Stomach smooth muscle (tissue), 2 donors: ENCODE data around the gene DCPS.
"Not testable (repeated sequence)": the region's sequence is repeated elsewhere in the genome, so short reads cannot be mapped to it uniquely, and the experiment has no call there.

ENCODE experiments used
- H3K27ac ChIP-seq: one replicate; pipeline ENCODE4 v1.7.0; 2013; ENCODE audit warnings: mild to moderate bottlenecking, low read length, inconsistent platforms
- H3K27me3 ChIP-seq, 2 donors: one replicate each; pipeline ENCODE4 v1.7.0; 2013; ENCODE audit warnings: low read length in 2 of 2; ENCODE audit not compliant: insufficient read depth in 2 of 2, control insufficient read depth in 1 of 2
- H3K36me3 ChIP-seq, 2 donors: one replicate each; pipeline ENCODE4 v1.7.0; 2013; ENCODE audit warnings: low read length in 2 of 2; ENCODE audit not compliant: control insufficient read depth in 2 of 2, insufficient read depth in 2 of 2
- H3K4me1 ChIP-seq: one replicate; pipeline ENCODE4 v1.7.0; 2013; ENCODE audit warnings: low read length; ENCODE audit not compliant: control insufficient read depth, insufficient read depth
- H3K4me3 ChIP-seq, 2 donors: one replicate each; pipeline ENCODE4 v1.7.0; 2013; ENCODE audit warnings: low read length in 2 of 2
- H3K9ac ChIP-seq, 2 donors: one replicate each; pipeline ENCODE4 v1.7.0; 2013; ENCODE audit warnings: low read length in 2 of 2, mild to moderate bottlenecking in 1 of 2
- H3K9me3 ChIP-seq, 2 donors: one replicate each; pipeline ENCODE4 v1.7.0; 2013; ENCODE audit warnings: low read length in 2 of 2; ENCODE audit not compliant: control insufficient read depth in 2 of 2
- donor health status: healthy.
- donor health status: Pancreatic carcinoma.

Gene DCPS

GRCh38 chr11:126373389-126374066 lies 69.7 kb downstream of the DCPS start:
- H3K4me1 ChIP-seq, H3K27ac ChIP-seq, H3K36me3 ChIP-seq, H3K9ac ChIP-seq, H3K9me3 ChIP-seq, H3K4me3 ChIP-seq, H3K27me3 ChIP-seq: not testable (repeated sequence)

DNA sequence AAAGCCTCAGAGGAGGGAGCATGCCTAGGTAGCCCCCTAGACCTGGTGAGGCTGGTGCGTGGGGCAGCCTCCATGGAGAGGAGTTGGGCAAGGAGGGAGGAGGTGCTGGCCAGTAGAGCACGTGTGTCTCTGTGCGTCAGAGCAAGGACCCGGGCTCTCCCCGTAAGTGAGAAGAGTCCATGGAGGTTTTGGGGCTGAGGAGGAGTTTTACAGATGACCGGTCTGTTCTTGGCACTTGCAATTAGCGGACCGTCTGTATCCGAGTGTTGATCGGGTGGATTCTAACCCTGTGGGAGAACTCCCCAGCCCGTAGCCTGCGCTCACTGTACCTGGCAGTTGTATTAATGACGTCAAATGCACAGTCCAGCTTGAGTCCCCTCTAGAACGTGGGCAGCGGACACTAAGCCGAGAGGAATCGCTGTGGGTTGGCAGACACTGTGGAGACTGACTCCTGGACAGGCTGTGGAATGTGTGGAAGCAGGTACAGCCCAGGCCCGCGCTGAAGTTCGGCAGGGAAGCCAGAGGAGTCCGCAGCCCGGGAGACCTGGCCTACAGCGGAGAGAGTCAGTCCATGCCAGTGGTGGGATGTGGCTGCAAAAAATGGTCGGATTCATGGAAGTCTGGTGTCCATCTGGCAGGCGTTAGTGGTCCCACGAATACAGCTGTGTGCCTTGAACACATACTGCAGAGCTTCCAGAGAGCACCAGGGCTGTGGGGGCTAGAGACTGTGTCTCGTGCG lies 70.9 kb downstream of the DCPS start:
- H3K4me3 ChIP-seq, result not testable (repeated sequence)

DNA sequence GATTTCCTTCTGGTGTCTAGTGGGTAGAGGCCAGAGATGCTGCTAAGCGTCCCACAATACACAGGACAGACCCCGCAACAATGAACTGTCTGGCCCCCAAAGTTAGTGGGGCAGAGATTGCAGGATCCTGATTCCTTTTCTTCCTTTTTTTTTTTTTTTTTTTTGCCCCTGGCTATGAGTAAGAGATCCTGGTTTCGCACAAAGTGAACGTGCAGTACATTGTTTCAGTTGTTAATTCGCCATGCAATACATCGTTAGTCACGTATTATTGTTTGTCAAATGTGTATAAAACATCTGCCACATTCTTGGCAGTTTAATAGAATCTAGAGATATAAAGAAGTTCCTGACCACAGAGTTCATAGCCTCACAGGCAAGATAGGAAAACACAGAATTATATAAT lies 71.9 kb downstream of the DCPS start:
- Histone ChIP-seq H3K27ac (no peak overlapping the region), H3K4me1 (peaks cover 3% of the 10 kb centered on the region), H3K27me3 (no peaks in the 10 kb centered on the region), H3K4me3 (no peak overlapping the region), H3K36me3 (no peaks in the 10 kb centered on the region), H3K9ac (no peak overlapping the region), H3K9me3 (no peaks in the 10 kb centered on the region)

More for the DNA sequence above, 70.9 kb downstream of the DCPS start:
- H3K9ac ChIP-seq, H3K9me3 ChIP-seq, H3K27me3 ChIP-seq, H3K36me3 ChIP-seq, H3K27ac ChIP-seq, H3K4me1 ChIP-seq: not testable (repeated sequence)

DNA sequence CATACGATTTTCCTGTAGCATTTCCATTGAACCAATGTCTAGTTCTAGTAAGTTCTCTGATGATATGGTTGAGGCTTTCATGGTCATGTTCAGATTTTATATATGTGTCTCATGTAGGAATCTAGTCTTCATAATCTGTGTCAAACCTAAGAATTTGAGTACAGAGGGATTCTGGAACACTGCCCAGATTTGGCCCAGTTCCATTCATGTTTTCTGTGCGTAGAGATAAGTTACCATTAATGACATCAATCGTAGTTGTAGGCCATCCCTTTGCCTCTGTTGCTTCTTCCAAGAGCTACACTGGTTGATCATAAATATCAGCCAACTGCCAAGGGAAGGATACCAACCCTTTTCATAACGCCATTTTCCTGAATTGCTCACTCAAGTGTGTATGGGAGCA lies 74.9 kb downstream of the DCPS start:
- Histone ChIP-seq H3K9me3 (no peaks in the 10 kb centered on the region), H3K27ac (no peak overlapping the region), H3K4me1 (peaks cover 3% of the 10 kb centered on the region), H3K9ac (no peak overlapping the region), H3K4me3 (no peak overlapping the region), H3K27me3 (no peaks in the 10 kb centered on the region), H3K36me3 (no peaks in the 10 kb centered on the region)

DNA sequence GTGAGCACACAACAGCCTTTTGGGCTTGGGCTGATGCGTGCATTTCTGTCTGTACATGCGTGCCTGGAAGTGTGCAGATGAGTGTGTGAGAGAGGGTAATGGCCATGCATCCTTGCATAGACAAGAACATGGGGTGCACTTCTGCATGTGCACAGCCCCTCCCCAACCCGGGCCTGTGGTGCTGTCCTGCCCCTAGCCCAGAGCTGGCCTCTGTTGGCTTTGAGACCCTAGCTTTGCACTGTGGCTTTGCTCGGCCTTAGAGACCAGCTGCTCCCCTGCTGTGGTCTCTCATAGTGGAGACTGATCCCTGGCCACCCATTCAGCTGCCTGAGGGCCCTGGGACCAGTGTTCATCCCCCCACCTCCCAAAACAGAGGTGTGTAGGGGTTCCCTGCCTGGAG lies 77.0 kb downstream of the DCPS start:
- H3K9me3 ChIP-seq, result no peaks in the 10 kb centered on the region
- H3K9ac ChIP-seq, result no peak overlapping the region
- no peak overlapping the region for H3K27ac ChIP-seq
- no peak overlapping the region for H3K4me3 ChIP-seq
- H3K36me3 ChIP-seq, result no peaks in the 10 kb centered on the region
- H3K4me1 ChIP-seq, result peaks cover 3% of the 10 kb centered on the region
- H3K27me3 ChIP-seq, result no peaks in the 10 kb centered on the region

DNA sequence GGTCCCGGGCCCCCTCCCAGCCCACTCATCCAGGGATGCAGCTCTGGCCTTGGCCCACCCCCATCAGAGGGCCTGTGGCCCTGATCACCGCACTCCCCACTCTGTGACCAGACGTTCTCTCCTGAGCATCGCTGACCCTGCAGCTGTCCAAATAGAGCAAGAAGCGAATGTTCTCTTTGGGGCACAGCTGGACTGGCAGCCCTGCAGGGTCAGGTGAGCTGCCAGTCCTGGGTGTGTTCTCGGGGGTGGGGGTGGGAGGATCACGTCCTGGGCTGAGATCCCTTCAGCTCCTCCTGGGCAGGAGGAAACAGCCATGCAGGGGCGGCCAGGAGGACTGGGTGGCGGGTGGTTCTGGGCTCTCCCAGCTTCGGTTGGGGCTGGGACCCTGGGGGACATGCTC lies 78.1 kb downstream of the DCPS start:
- not testable (repeated sequence) for H3K27me3 ChIP-seq, H3K36me3 ChIP-seq, H3K9me3 ChIP-seq, H3K4me3 ChIP-seq, H3K9ac ChIP-seq, H3K4me1 ChIP-seq, H3K27ac ChIP-seq

DNA sequence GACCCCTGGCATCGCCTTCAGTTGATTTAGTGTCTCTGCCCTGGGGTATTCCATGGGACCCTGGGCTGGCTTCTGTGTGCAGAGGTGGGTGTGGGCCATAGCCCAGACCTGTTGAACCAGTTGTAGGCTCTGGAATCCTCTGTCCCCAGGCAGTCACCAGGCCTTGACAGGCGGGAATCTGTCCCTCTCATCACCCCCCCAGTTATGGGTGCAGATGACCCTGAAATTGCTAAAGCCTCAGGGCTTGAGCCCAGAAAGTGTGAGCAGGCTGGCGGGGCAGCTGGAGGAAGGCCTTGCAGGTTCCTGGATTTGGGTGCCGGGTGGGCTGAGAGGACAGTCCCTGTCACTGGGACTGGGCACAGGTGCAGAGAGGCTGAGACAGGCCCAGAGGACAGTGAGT lies 78.8 kb downstream of the DCPS start:
- H3K27me3 ChIP-seq, H3K4me1 ChIP-seq, H3K27ac ChIP-seq, H3K9ac ChIP-seq, H3K9me3 ChIP-seq, H3K36me3 ChIP-seq, H3K4me3 ChIP-seq: not testable (repeated sequence)

- Histone ChIP-seq H3K27me3 (no peaks in the 10 kb centered on the region), H3K36me3 (no peaks in the 10 kb centered on the region), H3K4me3 (no peak overlapping the region), H3K9me3 (no peaks in the 10 kb centered on the region), H3K27ac (no peak overlapping the region), H3K9ac (no peak overlapping the region), H3K4me1 (peaks cover 6% of the 10 kb centered on the region)
Observed at GRCh38 chr11:126383339-126384335, 79.8 kb downstream of the DCPS start.

DNA sequence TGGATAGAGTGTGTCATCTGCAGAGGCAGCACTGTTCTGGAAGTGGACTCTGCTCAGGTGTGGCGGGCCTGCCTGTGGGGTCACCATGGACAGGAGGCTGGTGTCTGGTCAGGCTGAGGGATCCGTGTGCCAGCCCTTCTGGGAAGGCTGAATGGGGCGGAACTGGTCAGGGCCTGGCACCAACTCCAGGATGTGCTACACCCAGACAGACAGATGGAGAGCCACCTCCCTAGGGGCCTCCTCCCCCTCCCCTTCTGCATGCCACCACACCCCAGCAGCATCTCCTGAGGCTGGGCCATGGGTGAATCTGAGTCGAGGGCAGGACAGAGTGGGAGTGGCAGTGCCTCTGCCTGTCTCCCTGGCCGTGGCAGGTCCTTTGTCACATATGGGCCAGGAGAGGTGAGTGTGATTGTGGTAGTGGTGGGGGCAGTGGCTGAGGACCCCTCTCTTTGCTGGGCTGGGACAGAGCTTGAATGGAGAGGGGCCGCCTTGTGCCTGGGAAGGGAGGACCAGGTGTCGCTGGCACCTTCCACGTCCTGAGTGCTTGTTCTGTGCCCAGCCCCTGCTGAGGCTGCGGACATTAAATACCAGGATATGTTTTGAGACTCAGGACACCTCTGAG lies 80.7 kb downstream of the DCPS start:
- Histone ChIP-seq H3K27me3 (no peaks in the 10 kb centered on the region), H3K4me3 (no peak overlapping the region), H3K4me1 (peaks cover 6% of the 10 kb centered on the region), H3K27ac (no peak overlapping the region), H3K9me3 (no peaks in the 10 kb centered on the region), H3K9ac (no peak overlapping the region), H3K36me3 (no peaks in the 10 kb centered on the region)

GRCh38 chr11:126385991-126386728 lies 82.3 kb downstream of the DCPS start:
- Histone ChIP-seq H3K27me3 (no peaks in the 10 kb centered on the region), H3K36me3 (no peaks in the 10 kb centered on the region), H3K4me1 (peaks cover 3% of the 10 kb centered on the region), H3K27ac (no peak overlapping the region), H3K9ac (no peak overlapping the region), H3K4me3 (no peak overlapping the region), H3K9me3 (no peaks in the 10 kb centered on the region)
